Epithelial cell of proximal tubule (primary cell): Measurements from ENCODE around the gene BTN3A1. TPM values are rescaled to one million over a fixed set of nuclear protein-coding genes. Genes with fewer than 3 reads are reported as not detected.

Experiments
- DNase-seq: peaks from one replicate; pipeline ENCODE4 v3.0.0-alpha.2; 2011; ENCODE audit warnings: low read depth
- H3K4me3 ChIP-seq: 2 replicates; pipeline ENCODE4 v1.5.1; 2011; ENCODE audit warnings: low read depth, mild to moderate bottlenecking, low read length
- total RNA-seq: library from RNA; depleted of rRNA; stranded (reverse); fragments of >200 nt; gene quantifications from 2 replicates; pipeline ENCODE4 v1.2.3, GENCODE V29; 2015
- TF ChIP-seq, protein P1 (sequence below): conservative IDR thresholded peaks from 2 replicates; pipeline ENCODE4 v1.5.1; 2012; ENCODE audit warnings: low read depth, mild to moderate bottlenecking, low read length

Gene BTN3A1
- total RNA-seq, 1 donor from 2014 or later, result 5.4 TPM

- TF ChIP-seq, protein P1, sequence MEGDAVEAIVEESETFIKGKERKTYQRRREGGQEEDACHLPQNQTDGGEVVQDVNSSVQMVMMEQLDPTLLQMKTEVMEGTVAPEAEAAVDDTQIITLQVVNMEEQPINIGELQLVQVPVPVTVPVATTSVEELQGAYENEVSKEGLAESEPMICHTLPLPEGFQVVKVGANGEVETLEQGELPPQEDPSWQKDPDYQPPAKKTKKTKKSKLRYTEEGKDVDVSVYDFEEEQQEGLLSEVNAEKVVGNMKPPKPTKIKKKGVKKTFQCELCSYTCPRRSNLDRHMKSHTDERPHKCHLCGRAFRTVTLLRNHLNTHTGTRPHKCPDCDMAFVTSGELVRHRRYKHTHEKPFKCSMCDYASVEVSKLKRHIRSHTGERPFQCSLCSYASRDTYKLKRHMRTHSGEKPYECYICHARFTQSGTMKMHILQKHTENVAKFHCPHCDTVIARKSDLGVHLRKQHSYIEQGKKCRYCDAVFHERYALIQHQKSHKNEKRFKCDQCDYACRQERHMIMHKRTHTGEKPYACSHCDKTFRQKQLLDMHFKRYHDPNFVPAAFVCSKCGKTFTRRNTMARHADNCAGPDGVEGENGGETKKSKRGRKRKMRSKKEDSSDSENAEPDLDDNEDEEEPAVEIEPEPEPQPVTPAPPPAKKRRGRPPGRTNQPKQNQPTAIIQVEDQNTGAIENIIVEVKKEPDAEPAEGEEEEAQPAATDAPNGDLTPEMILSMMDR, result no peak
- H3K4me3 ChIP-seq, result no peak overlapping the region
- DNase-seq, result no peak
Measured at GRCh38 chr6:26464416-26465131, 62.5 kb downstream of the BTN3A1 start.

Other genes starting within 250 kb of the BTN3A1 start
- 14.3 and 15.0 TPM in 2 replicates for gene BTN3A2, start 37.1 kb upstream of the BTN3A1 start, total RNA-seq
- gene BTN2A2, start 19.2 kb upstream of the BTN3A1 start, total RNA-seq, result 7.1 and 12.1 TPM in 2 replicates
- gene BTN3A3, start 38.2 kb downstream of the BTN3A1 start, total RNA-seq, result 0.86 and 1.1 TPM in 2 replicates
- 6.0 and 6.1 TPM in 2 replicates for gene BTN2A1, start 55.7 kb downstream of the BTN3A1 start, total RNA-seq
- 0.14 TPM in 1 of 2 replicates, not detected in the other for gene BTN1A1, start 98.0 kb downstream of the BTN3A1 start, total RNA-seq
- gene HMGN4, start 136.1 kb downstream of the BTN3A1 start, total RNA-seq, result 60.4 and 94.7 TPM in 2 replicates
- gene ABT1, start 194.7 kb downstream of the BTN3A1 start, total RNA-seq, result 15.7 and 23.7 TPM in 2 replicates